ENCODE measurements around the gene DYNC2I2.

GRCh38 chr9:128706045-128706444, 49.4 kb upstream of the DYNC2I2 start:
- TF ChIP-seq REST (IDR thresholded peaks at IDR 0.05; ENCODE audit: low read depth, low read length) (no peak), MLLT1 (IDR thresholded peaks at IDR 0.05) (no peak), SMC3 (IDR thresholded peaks at IDR 0.05; ENCODE audit: borderline replicate concordance, low read length) (no peak), BCL11A (IDR thresholded peaks at IDR 0.05; ENCODE audit: low read depth, low read length) (no peak), CTCF (IDR thresholded peaks at IDR 0.05 in 2 of 3, conservative IDR thresholded peaks at IDR 0.05 in 1 of 3; ENCODE audit: control insufficient read depth in 2 of 3, extremely low read depth in 1 of 3, insufficient read depth in 1 of 3, low read depth in 3 of 3, low read length in 3 of 3) (no peak), FOXM1 (IDR thresholded peaks at IDR 0.05; ENCODE audit: low read depth, low read length) (no peak), CREB1 (IDR thresholded peaks at IDR 0.05; ENCODE audit: low read depth) (no peak), MAX (IDR thresholded peaks at IDR 0.05; ENCODE audit: low read depth, low read length) (no peak), PRDM15 (CRISPR knock-in tag; IDR thresholded peaks at IDR 0.05) (no peak), RELA (IDR thresholded peaks at IDR 0.05; ENCODE audit: borderline replicate concordance, partially characterized antibody) (no peak), NFIC (IDR thresholded peaks at IDR 0.05; ENCODE audit: low read depth, low read length) (no peak), EZH2 (IDR thresholded peaks at IDR 0.05; ENCODE audit: borderline replicate concordance, control insufficient read depth, low read depth, low read length) (no peak), SP1 (IDR thresholded peaks at IDR 0.05; ENCODE audit: low read depth, low read length) (no peak)
- TF ChIP-seq, protein P1, sequence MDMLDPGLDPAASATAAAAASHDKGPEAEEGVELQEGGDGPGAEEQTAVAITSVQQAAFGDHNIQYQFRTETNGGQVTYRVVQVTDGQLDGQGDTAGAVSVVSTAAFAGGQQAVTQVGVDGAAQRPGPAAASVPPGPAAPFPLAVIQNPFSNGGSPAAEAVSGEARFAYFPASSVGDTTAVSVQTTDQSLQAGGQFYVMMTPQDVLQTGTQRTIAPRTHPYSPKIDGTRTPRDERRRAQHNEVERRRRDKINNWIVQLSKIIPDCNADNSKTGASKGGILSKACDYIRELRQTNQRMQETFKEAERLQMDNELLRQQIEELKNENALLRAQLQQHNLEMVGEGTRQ (IDR thresholded peaks at IDR 0.05; ENCODE audit: borderline replicate concordance, low read depth, low read length) = no peak

All from GM12878 (cell line).